HEK293 (cell line): Measurements from ENCODE around the gene MAP3K13.

Experiments used
- HOXD13 ChIP-seq: sonication (generic); formaldehyde crosslinking; IDR thresholded peaks from 2 replicates; pipeline ENCODE4 v1.8.0; 2022; ENCODE audit warnings: missing genetic modification reagents, borderline replicate concordance
- TRIM28 ChIP-seq: IDR thresholded peaks from 2 replicates; pipeline ENCODE4 v1.6.1; 2011; ENCODE audit warnings: low read length, control low read depth, borderline replicate concordance
- ZNF16 ChIP-seq: fragments of 450-650 bp; formaldehyde crosslinking; IDR thresholded peaks from 2 replicates; pipeline ENCODE4 v1.5.1; 2016; ENCODE audit warnings: low read depth, missing biosample characterization, missing genetic modification characterization
- ZNF324 ChIP-seq: fragments of 450-650 bp; formaldehyde crosslinking; IDR thresholded peaks from 2 replicates; pipeline ENCODE4 v1.5.1; 2016; ENCODE audit warnings: missing biosample characterization, missing genetic modification characterization
- ZNF366 ChIP-seq: fragments of 450-650 bp; formaldehyde crosslinking; conservative IDR thresholded peaks from 2 replicates; pipeline ENCODE4 v1.5.1; 2016; ENCODE audit warnings: missing biosample characterization, missing genetic modification characterization
- ZNF423 ChIP-seq: fragments of 450-650 bp; formaldehyde crosslinking; IDR thresholded peaks from 2 replicates; pipeline ENCODE4 v1.5.1; 2016; ENCODE audit warnings: missing biosample characterization, missing genetic modification characterization
- ZNF473 ChIP-seq: fragments of 450-650 bp; formaldehyde crosslinking; IDR thresholded peaks from 2 replicates; pipeline ENCODE4 v1.5.1; 2017; ENCODE audit warnings: missing biosample characterization, missing genetic modification characterization
- ZNF48 ChIP-seq: fragments of 450-650 bp; formaldehyde crosslinking; IDR thresholded peaks from 2 replicates; pipeline ENCODE4 v1.5.1; 2016; ENCODE audit warnings: missing biosample characterization, missing genetic modification characterization
- ZNF510 ChIP-seq: fragments of 450-650 bp; formaldehyde crosslinking; IDR thresholded peaks from 2 replicates; pipeline ENCODE4 v1.5.1; 2018; ENCODE audit warnings: mild to moderate bottlenecking, missing genetic modification characterization, missing biosample characterization; ENCODE audit not compliant: insufficient replicate concordance
- ZNF544 ChIP-seq: fragments of 450-650 bp; formaldehyde crosslinking; IDR thresholded peaks from 2 replicates; pipeline ENCODE4 v1.5.0; 2017; ENCODE audit warnings: missing biosample characterization, missing genetic modification characterization
- ZNF571 ChIP-seq: fragments of 450-650 bp; formaldehyde crosslinking; IDR thresholded peaks from 2 replicates; pipeline ENCODE4 v1.5.0; 2017; ENCODE audit warnings: missing biosample characterization, missing genetic modification characterization
- TF ChIP-seq, protein P1 (sequence below): fragments of 450-650 bp; formaldehyde crosslinking; IDR thresholded peaks from 2 replicates; pipeline ENCODE4 v1.5.1; 2017; ENCODE audit warnings: missing biosample characterization, missing genetic modification characterization
- TF ChIP-seq, protein P2 (sequence below): IDR thresholded peaks from 2 replicates; pipeline ENCODE4 v1.6.1; 2011; ENCODE audit warnings: mild to moderate bottlenecking, low read depth, low read length, borderline replicate concordance
- TF ChIP-seq, protein P3 (sequence below): fragments of 450-650 bp; formaldehyde crosslinking; IDR thresholded peaks from 2 replicates; pipeline ENCODE4 v1.5.1; 2016; ENCODE audit warnings: missing biosample characterization, missing genetic modification characterization, borderline replicate concordance
- TF ChIP-seq, protein P4 (sequence below): fragments of 450-650 bp; formaldehyde crosslinking; IDR thresholded peaks from 2 replicates; pipeline ENCODE4 v1.5.0; 2017; ENCODE audit warnings: missing biosample characterization, missing genetic modification characterization, borderline replicate concordance
- TF ChIP-seq, protein P5 (sequence below): fragments of 450-650 bp; formaldehyde crosslinking; IDR thresholded peaks from 2 replicates; pipeline ENCODE4 v1.5.1; 2016; ENCODE audit warnings: missing biosample characterization, missing genetic modification characterization
- TF ChIP-seq, protein P6 (sequence below): fragments of 450-650 bp; formaldehyde crosslinking; IDR thresholded peaks from 2 replicates; pipeline ENCODE4 v1.5.1; 2016; ENCODE audit warnings: missing biosample characterization, missing genetic modification characterization, borderline replicate concordance
- TF ChIP-seq, protein P7 (sequence below): fragments of 450-650 bp; formaldehyde crosslinking; IDR thresholded peaks from 2 replicates; pipeline ENCODE4 v1.5.1; 2016; ENCODE audit warnings: missing biosample characterization, missing genetic modification characterization

The MAP3K13 gene

DNA sequence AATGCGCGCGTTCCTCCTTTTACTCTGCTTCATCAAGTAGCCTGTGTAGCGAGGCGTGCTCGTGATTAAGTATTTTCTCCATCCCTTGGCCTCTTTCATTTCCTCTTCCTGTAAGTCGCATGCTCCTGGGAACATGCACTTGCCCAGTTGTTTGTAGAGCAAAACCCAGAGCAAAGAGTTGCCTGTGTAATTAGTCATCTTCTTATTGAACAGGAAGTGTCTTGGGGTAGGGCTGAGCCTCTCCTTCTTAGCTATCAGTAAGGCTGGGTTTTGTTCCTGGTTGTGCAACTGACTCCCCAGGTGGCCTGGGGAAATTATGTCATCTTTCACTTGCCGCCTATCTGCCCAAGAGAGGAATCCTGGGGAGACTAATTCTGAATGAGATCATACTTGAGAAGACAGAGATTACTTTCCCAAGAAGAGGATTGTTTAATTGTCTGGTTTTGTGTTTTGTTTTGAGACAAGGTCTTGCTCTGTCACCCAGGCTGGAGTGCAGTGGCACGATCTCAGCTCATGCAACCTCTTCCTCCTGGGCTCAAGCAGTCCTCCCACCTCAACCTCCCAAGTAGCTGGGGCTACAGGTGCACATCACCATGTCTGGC is 174.5 kb downstream of the MAP3K13 start (continued):
- TF ChIP-seq, protein P1, sequence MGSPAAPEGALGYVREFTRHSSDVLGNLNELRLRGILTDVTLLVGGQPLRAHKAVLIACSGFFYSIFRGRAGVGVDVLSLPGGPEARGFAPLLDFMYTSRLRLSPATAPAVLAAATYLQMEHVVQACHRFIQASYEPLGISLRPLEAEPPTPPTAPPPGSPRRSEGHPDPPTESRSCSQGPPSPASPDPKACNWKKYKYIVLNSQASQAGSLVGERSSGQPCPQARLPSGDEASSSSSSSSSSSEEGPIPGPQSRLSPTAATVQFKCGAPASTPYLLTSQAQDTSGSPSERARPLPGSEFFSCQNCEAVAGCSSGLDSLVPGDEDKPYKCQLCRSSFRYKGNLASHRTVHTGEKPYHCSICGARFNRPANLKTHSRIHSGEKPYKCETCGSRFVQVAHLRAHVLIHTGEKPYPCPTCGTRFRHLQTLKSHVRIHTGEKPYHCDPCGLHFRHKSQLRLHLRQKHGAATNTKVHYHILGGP (tag by site-specific recombination) = no peak
- TF ChIP-seq ZNF571 (tag by site-specific recombination) = no peak
- no peak for TF ChIP-seq ZNF473 (tag by site-specific recombination)
- TF ChIP-seq, protein P2, sequence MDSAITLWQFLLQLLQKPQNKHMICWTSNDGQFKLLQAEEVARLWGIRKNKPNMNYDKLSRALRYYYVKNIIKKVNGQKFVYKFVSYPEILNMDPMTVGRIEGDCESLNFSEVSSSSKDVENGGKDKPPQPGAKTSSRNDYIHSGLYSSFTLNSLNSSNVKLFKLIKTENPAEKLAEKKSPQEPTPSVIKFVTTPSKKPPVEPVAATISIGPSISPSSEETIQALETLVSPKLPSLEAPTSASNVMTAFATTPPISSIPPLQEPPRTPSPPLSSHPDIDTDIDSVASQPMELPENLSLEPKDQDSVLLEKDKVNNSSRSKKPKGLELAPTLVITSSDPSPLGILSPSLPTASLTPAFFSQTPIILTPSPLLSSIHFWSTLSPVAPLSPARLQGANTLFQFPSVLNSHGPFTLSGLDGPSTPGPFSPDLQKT = no peak
- TF ChIP-seq, protein P3, sequence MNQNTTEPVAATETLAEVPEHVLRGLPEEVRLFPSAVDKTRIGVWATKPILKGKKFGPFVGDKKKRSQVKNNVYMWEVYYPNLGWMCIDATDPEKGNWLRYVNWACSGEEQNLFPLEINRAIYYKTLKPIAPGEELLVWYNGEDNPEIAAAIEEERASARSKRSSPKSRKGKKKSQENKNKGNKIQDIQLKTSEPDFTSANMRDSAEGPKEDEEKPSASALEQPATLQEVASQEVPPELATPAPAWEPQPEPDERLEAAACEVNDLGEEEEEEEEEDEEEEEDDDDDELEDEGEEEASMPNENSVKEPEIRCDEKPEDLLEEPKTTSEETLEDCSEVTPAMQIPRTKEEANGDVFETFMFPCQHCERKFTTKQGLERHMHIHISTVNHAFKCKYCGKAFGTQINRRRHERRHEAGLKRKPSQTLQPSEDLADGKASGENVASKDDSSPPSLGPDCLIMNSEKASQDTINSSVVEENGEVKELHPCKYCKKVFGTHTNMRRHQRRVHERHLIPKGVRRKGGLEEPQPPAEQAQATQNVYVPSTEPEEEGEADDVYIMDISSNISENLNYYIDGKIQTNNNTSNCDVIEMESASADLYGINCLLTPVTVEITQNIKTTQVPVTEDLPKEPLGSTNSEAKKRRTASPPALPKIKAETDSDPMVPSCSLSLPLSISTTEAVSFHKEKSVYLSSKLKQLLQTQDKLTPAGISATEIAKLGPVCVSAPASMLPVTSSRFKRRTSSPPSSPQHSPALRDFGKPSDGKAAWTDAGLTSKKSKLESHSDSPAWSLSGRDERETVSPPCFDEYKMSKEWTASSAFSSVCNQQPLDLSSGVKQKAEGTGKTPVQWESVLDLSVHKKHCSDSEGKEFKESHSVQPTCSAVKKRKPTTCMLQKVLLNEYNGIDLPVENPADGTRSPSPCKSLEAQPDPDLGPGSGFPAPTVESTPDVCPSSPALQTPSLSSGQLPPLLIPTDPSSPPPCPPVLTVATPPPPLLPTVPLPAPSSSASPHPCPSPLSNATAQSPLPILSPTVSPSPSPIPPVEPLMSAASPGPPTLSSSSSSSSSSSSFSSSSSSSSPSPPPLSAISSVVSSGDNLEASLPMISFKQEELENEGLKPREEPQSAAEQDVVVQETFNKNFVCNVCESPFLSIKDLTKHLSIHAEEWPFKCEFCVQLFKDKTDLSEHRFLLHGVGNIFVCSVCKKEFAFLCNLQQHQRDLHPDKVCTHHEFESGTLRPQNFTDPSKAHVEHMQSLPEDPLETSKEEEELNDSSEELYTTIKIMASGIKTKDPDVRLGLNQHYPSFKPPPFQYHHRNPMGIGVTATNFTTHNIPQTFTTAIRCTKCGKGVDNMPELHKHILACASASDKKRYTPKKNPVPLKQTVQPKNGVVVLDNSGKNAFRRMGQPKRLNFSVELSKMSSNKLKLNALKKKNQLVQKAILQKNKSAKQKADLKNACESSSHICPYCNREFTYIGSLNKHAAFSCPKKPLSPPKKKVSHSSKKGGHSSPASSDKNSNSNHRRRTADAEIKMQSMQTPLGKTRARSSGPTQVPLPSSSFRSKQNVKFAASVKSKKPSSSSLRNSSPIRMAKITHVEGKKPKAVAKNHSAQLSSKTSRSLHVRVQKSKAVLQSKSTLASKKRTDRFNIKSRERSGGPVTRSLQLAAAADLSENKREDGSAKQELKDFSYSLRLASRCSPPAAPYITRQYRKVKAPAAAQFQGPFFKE (tag by site-specific recombination) = no peak
- TF ChIP-seq, protein P4, sequence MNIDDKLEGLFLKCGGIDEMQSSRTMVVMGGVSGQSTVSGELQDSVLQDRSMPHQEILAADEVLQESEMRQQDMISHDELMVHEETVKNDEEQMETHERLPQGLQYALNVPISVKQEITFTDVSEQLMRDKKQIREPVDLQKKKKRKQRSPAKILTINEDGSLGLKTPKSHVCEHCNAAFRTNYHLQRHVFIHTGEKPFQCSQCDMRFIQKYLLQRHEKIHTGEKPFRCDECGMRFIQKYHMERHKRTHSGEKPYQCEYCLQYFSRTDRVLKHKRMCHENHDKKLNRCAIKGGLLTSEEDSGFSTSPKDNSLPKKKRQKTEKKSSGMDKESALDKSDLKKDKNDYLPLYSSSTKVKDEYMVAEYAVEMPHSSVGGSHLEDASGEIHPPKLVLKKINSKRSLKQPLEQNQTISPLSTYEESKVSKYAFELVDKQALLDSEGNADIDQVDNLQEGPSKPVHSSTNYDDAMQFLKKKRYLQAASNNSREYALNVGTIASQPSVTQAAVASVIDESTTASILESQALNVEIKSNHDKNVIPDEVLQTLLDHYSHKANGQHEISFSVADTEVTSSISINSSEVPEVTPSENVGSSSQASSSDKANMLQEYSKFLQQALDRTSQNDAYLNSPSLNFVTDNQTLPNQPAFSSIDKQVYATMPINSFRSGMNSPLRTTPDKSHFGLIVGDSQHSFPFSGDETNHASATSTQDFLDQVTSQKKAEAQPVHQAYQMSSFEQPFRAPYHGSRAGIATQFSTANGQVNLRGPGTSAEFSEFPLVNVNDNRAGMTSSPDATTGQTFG (tag by site-specific recombination) = no peak
- TF ChIP-seq HOXD13 = no peak
- TF ChIP-seq ZNF16 (tag by site-specific recombination) = no peak
- no peak for TF ChIP-seq ZNF544 (tag by site-specific recombination)
- peak; percentile 74; the same call in 1 of the 2 replicates for TF ChIP-seq ZNF324 (tag by site-specific recombination)
- no peak for TF ChIP-seq ZNF48 (tag by site-specific recombination)
- peak; percentile 95 for TF ChIP-seq ZNF366
- TF ChIP-seq TRIM28 = peak; percentile 85
- TF ChIP-seq ZNF423 (tag by site-specific recombination) = no peak
- TF ChIP-seq ZNF510 = no peak
- TF ChIP-seq, protein P5, sequence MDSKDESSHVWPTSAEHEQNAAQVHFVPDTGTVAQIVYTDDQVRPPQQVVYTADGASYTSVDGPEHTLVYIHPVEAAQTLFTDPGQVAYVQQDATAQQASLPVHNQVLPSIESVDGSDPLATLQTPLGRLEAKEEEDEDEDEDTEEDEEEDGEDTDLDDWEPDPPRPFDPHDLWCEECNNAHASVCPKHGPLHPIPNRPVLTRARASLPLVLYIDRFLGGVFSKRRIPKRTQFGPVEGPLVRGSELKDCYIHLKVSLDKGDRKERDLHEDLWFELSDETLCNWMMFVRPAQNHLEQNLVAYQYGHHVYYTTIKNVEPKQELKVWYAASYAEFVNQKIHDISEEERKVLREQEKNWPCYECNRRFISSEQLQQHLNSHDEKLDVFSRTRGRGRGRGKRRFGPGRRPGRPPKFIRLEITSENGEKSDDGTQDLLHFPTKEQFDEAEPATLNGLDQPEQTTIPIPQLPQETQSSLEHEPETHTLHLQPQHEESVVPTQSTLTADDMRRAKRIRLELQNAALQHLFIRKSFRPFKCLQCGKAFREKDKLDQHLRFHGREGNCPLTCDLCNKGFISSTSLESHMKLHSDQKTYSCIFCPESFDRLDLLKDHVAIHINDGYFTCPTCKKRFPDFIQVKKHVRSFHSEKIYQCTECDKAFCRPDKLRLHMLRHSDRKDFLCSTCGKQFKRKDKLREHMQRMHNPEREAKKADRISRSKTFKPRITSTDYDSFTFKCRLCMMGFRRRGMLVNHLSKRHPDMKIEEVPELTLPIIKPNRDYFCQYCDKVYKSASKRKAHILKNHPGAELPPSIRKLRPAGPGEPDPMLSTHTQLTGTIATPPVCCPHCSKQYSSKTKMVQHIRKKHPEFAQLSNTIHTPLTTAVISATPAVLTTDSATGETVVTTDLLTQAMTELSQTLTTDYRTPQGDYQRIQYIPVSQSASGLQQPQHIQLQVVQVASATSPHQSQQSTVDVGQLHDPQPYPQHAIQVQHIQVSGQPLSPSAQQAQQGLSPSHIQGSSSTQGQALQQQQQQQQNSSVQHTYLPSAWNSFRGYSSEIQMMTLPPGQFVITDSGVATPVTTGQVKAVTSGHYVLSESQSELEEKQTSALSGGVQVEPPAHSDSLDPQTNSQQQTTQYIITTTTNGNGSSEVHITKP (tag by site-specific recombination) = peak; percentile 82
- TF ChIP-seq, protein P6, sequence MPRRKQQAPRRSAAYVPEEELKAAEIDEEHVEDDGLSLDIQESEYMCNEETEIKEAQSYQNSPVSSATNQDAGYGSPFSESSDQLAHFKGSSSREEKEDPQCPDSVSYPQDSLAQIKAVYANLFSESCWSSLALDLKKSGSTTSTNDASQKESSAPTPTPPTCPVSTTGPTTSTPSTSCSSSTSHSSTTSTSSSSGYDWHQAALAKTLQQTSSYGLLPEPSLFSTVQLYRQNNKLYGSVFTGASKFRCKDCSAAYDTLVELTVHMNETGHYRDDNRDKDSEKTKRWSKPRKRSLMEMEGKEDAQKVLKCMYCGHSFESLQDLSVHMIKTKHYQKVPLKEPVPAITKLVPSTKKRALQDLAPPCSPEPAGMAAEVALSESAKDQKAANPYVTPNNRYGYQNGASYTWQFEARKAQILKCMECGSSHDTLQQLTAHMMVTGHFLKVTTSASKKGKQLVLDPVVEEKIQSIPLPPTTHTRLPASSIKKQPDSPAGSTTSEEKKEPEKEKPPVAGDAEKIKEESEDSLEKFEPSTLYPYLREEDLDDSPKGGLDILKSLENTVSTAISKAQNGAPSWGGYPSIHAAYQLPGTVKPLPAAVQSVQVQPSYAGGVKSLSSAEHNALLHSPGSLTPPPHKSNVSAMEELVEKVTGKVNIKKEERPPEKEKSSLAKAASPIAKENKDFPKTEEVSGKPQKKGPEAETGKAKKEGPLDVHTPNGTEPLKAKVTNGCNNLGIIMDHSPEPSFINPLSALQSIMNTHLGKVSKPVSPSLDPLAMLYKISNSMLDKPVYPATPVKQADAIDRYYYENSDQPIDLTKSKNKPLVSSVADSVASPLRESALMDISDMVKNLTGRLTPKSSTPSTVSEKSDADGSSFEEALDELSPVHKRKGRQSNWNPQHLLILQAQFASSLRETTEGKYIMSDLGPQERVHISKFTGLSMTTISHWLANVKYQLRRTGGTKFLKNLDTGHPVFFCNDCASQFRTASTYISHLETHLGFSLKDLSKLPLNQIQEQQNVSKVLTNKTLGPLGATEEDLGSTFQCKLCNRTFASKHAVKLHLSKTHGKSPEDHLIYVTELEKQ (tag by site-specific recombination) = 0 out of 2 replicates have a peak, but pooled peaks have one; percentile 47
- TF ChIP-seq, protein P7, sequence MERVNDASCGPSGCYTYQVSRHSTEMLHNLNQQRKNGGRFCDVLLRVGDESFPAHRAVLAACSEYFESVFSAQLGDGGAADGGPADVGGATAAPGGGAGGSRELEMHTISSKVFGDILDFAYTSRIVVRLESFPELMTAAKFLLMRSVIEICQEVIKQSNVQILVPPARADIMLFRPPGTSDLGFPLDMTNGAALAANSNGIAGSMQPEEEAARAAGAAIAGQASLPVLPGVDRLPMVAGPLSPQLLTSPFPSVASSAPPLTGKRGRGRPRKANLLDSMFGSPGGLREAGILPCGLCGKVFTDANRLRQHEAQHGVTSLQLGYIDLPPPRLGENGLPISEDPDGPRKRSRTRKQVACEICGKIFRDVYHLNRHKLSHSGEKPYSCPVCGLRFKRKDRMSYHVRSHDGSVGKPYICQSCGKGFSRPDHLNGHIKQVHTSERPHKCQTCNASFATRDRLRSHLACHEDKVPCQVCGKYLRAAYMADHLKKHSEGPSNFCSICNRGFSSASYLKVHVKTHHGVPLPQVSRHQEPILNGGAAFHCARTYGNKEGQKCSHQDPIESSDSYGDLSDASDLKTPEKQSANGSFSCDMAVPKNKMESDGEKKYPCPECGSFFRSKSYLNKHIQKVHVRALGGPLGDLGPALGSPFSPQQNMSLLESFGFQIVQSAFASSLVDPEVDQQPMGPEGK = peak; percentile 75
